Astrocyte (in vitro differentiated cells and primary cell): Measurements from ENCODE around the gene DDRGK1. TPM values are rescaled to one million over a fixed set of nuclear protein-coding genes. Genes with fewer than 3 reads are reported as not detected.

ENCODE experiments used
- DNase-seq: peaks from one replicate; pipeline ENCODE4 v3.0.0-alpha.2; 2010; ENCODE audit warnings: low read depth
- FAIRE-seq: peaks from 2 replicates; lab custom pipeline; 2011; peaks lifted over from hg19 to GRCh38; lab: Jason Lieb, UNC
- H2AFZ ChIP-seq: 2 replicates; pipeline ENCODE4 v1.6.0; 2012; ENCODE audit warnings: low read depth, low read length, inconsistent platforms
- H3K27ac ChIP-seq: 2 replicates; pipeline ENCODE4 v1.5.1; 2011; ENCODE audit warnings: low read depth, low read length, inconsistent platforms
- H3K27me3 ChIP-seq: 2 replicates; pipeline ENCODE4 v1.6.0; 2011; ENCODE audit warnings: low read length, inconsistent platforms; ENCODE audit not compliant: insufficient read depth
- H3K36me3 ChIP-seq: 2 replicates; pipeline ENCODE4 v1.5.1; 2011; ENCODE audit warnings: low read length, inconsistent platforms; ENCODE audit not compliant: insufficient read depth
- H3K4me1 ChIP-seq: 2 replicates; pipeline ENCODE4 v1.5.1; 2011; ENCODE audit warnings: low read length, inconsistent platforms; ENCODE audit not compliant: insufficient read depth
- H3K4me2 ChIP-seq: 2 replicates; pipeline ENCODE4 v1.6.0; 2012; ENCODE audit warnings: low read length, inconsistent platforms
- H3K4me3 ChIP-seq: 2 replicates; pipeline ENCODE4 v1.5.1; 2011; ENCODE audit warnings: low read depth, mild to moderate bottlenecking, low read length, inconsistent platforms; ENCODE audit not compliant: insufficient read depth
- H3K79me2 ChIP-seq: 2 replicates; pipeline ENCODE4 v1.6.0; 2012; ENCODE audit warnings: mild to moderate bottlenecking, low read length, inconsistent platforms; ENCODE audit not compliant: insufficient read depth
- H3K9ac ChIP-seq: 2 replicates; pipeline ENCODE4 v1.6.0; 2012; ENCODE audit warnings: mild to moderate bottlenecking, low read length, inconsistent platforms
- H3K9me3 ChIP-seq: 2 replicates; pipeline ENCODE4 v1.5.1; 2012; ENCODE audit warnings: low read depth, mild to moderate bottlenecking, low read length, inconsistent platforms; ENCODE audit not compliant: insufficient read depth
- H4K20me1 ChIP-seq: 2 replicates; pipeline ENCODE4 v1.6.0; 2012; ENCODE audit warnings: low read length, inconsistent platforms; ENCODE audit not compliant: insufficient read depth
- H3K27ac Mint-ChIP-seq: one replicate; pipeline ENCODE4 v1.8.0; 2021; ENCODE audit warnings: mild to moderate bottlenecking, mixed read lengths; ENCODE audit not compliant: unreplicated experiment
- H3K27me3 Mint-ChIP-seq: one replicate; pipeline ENCODE4 v1.8.0; 2021; ENCODE audit warnings: low read depth, mixed read lengths; ENCODE audit not compliant: unreplicated experiment
- H3K36me3 Mint-ChIP-seq: one replicate; pipeline ENCODE4 v1.8.0; 2021; ENCODE audit warnings: low read depth, mixed read lengths; ENCODE audit not compliant: unreplicated experiment
- H3K4me1 Mint-ChIP-seq: one replicate; pipeline ENCODE4 v1.8.0; 2021; ENCODE audit warnings: low read depth, mixed read lengths; ENCODE audit not compliant: unreplicated experiment
- H3K4me3 Mint-ChIP-seq: one replicate; pipeline ENCODE4 v1.8.0; 2021; ENCODE audit warnings: mild to moderate bottlenecking, moderate library complexity, mixed read lengths; ENCODE audit not compliant: unreplicated experiment
- H3K9me3 Mint-ChIP-seq: one replicate; pipeline ENCODE4 v1.8.0; 2021; ENCODE audit warnings: mild to moderate bottlenecking, mixed read lengths; ENCODE audit not compliant: unreplicated experiment
- EZH2 ChIP-seq: IDR thresholded peaks from 2 replicates; pipeline ENCODE4 v1.6.1; 2012; ENCODE audit warnings: mild to moderate bottlenecking, low read length, inconsistent platforms; ENCODE audit not compliant: insufficient read depth
- total RNA-seq: library from RNA; stranded (reverse); gene quantifications from 2 replicates; pipeline ENCODE4 v1.2.1, GENCODE V29; 2021
- TF ChIP-seq, protein P1 (sequence below): IDR thresholded peaks from 2 replicates; pipeline ENCODE4 v1.5.1; 2011; ENCODE audit warnings: low read depth, mild to moderate bottlenecking, inconsistent platforms, low read length, moderate library complexity; ENCODE audit not compliant: insufficient read depth

Gene DDRGK1
- total RNA-seq, 1 donor from 2014 or later = 36.7 TPM

GRCh38 chr20:3195590-3196237 lies 8.8 kb downstream of the DDRGK1 start:
- Histone ChIP-seq H4K20me1 (peaks cover 7% of the 10 kb centered on the region), H3K4me2 (no peak overlapping the region), H2AFZ (no peak overlapping the region), H3K27ac (no peak overlapping the region), H3K79me2 (no peaks in the 10 kb centered on the region), H3K4me3 (no peak overlapping the region), H3K9ac (no peak overlapping the region), H3K27me3 (no peaks in the 10 kb centered on the region), H3K36me3 (peaks cover 17% of the 10 kb centered on the region), H3K4me1 (no peaks in the 10 kb centered on the region), H3K9me3 (no peaks in the 10 kb centered on the region)
- no peak for TF ChIP-seq EZH2
- TF ChIP-seq, protein P1, sequence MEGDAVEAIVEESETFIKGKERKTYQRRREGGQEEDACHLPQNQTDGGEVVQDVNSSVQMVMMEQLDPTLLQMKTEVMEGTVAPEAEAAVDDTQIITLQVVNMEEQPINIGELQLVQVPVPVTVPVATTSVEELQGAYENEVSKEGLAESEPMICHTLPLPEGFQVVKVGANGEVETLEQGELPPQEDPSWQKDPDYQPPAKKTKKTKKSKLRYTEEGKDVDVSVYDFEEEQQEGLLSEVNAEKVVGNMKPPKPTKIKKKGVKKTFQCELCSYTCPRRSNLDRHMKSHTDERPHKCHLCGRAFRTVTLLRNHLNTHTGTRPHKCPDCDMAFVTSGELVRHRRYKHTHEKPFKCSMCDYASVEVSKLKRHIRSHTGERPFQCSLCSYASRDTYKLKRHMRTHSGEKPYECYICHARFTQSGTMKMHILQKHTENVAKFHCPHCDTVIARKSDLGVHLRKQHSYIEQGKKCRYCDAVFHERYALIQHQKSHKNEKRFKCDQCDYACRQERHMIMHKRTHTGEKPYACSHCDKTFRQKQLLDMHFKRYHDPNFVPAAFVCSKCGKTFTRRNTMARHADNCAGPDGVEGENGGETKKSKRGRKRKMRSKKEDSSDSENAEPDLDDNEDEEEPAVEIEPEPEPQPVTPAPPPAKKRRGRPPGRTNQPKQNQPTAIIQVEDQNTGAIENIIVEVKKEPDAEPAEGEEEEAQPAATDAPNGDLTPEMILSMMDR = no peak
- Mint-ChIP-seq H3K27me3 (no peaks in the 10 kb centered on the region), H3K9me3 (no peaks in the 10 kb centered on the region), H3K36me3 (peaks cover 41% of the 10 kb centered on the region), H3K27ac (no peak overlapping the region), H3K4me3 (no peak overlapping the region), H3K4me1 (no peaks in the 10 kb centered on the region)
- FAIRE-seq (no peak), DNase-seq (no peak)

DNA sequence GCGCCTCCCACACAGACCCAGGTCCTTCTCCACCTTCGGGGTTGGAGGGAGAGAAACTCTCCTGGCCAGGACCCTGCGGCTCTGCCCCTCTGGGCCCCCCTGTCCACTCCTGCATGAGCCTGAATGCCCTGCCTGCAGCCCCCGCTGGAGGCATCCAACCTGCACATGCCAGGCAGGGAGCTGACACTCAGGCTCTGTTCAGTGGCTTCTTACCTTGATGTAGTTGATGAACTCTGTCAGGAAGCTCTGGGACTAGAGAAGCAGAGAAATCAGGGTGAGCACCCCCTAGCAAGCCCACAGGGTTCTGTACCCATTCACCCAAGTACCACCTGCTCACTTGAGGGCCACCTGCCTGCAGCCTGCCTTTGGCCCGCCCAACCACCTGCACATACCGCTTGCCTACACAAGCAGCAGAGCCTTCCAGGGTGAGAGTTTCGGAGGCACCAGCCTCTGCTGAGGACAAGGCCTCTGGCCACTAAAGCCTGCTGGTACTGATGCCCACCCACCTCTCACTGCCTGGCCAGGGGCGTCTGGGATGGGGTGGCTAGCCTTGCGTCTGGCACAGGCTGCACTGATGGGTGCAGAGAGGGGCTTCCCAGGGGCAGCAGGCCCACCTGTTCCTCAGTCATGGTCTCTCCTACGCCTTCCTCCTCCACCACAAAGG lies 9.7 kb downstream of the DDRGK1 start:
- H3K4me2 ChIP-seq = no peak overlapping the region
- H2AFZ ChIP-seq = no peak overlapping the region
- peaks cover 7% of the 10 kb centered on the region for H4K20me1 ChIP-seq
- Mint-ChIP-seq H3K9me3 (no peaks in the 10 kb centered on the region), H3K36me3 (peaks cover 44% of the 10 kb centered on the region), H3K27me3 (no peaks in the 10 kb centered on the region), H3K4me1 (no peaks in the 10 kb centered on the region), H3K27ac (no peak overlapping the region), H3K4me3 (no peak overlapping the region)
- no peak overlapping the region for H3K9ac ChIP-seq
- no peak overlapping the region for H3K4me3 ChIP-seq
- no peaks in the 10 kb centered on the region for H3K4me1 ChIP-seq
- no peak for DNase-seq
- TF ChIP-seq, protein P1 = no peak
- no peak for TF ChIP-seq EZH2
- H3K27me3 ChIP-seq = no peaks in the 10 kb centered on the region
- H3K79me2 ChIP-seq = no peaks in the 10 kb centered on the region
- H3K9me3 ChIP-seq = no peaks in the 10 kb centered on the region
- H3K27ac ChIP-seq = no peak overlapping the region
- FAIRE-seq = no peak
- peaks cover 22% of the 10 kb centered on the region for H3K36me3 ChIP-seq
